Calu3 (cell line): ENCODE data around the gene SLC29A3. TPM values are rescaled to one million over a fixed set of nuclear protein-coding genes. Genes with fewer than 3 reads are reported as not detected.

Experiments used
- BruUV-seq: library from RNA; stranded (reverse); fragments of 400-500 nt; replicated peaks from 2 replicates; lab custom pipeline; 2021; lab: Mats Ljungman, UMichigan
- CTCF ChIA-PET: fragments of 300-600 bp; sonication (Branson Sonifier 250); formaldehyde crosslinking; loops from one replicate; lab custom pipeline; 2022; ENCODE audit warnings: antibody characterized with exemption; lab: Charles Lee
- DNase-seq: peaks from one replicate; pipeline ENCODE4 v3.0.0; 2022
- H3K27ac Mint-ChIP-seq: one replicate; pipeline ENCODE4 v1.8.0; 2022; ENCODE audit warnings: mixed read lengths; ENCODE audit not compliant: unreplicated experiment
- H3K27me3 Mint-ChIP-seq: one replicate; pipeline ENCODE4 v1.8.0; 2022; ENCODE audit warnings: mixed read lengths; ENCODE audit not compliant: unreplicated experiment
- H3K36me3 Mint-ChIP-seq: one replicate; pipeline ENCODE4 v1.8.0; 2022; ENCODE audit warnings: mild to moderate bottlenecking, moderate library complexity, mixed read lengths; ENCODE audit not compliant: insufficient read depth, unreplicated experiment
- H3K4me1 Mint-ChIP-seq: one replicate; pipeline ENCODE4 v1.8.0; 2022; ENCODE audit warnings: mild to moderate bottlenecking, low read depth, mixed read lengths; ENCODE audit not compliant: unreplicated experiment
- H3K4me3 Mint-ChIP-seq: one replicate; pipeline ENCODE4 v1.8.0; 2022; ENCODE audit warnings: mild to moderate bottlenecking, low read depth, moderate library complexity, mixed read lengths; ENCODE audit not compliant: unreplicated experiment
- H3K9me3 Mint-ChIP-seq: one replicate; pipeline ENCODE4 v1.8.0; 2022; ENCODE audit warnings: low read depth, mixed read lengths; ENCODE audit not compliant: unreplicated experiment
- CTCF ChIP-seq: fragments of 200-600 bp; IDR thresholded peaks from one replicate; pipeline ENCODE4 v1.8.0; 2022; ENCODE audit warnings: antibody characterized with exemption; ENCODE audit not compliant: unreplicated experiment
- intact Hi-C: fragments of 100-400 bp; cut with micrococcal nuclease; formaldehyde crosslinking; loops from one replicate; pipeline ENCODE4 v1.10.0; 2022; ENCODE audit not compliant: unreplicated experiment
- total RNA-seq: library from RNA; stranded (reverse); gene quantifications from 2 replicates; pipeline ENCODE4 v1.2.3, GENCODE V29; 2022

SLC29A3 gene
- total RNA-seq, 1 experiment from 2014 or later: 5.9 TPM

GRCh38 chr10:71302874-71303568 lies 16.0 kb upstream of the SLC29A3 start:
- H3K4me3 Mint-ChIP-seq: no peak overlapping the region
- no peaks in the 10 kb centered on the region for H3K9me3 Mint-ChIP-seq
- no TSS peak for BruUV-seq
- no peaks in the 10 kb centered on the region for H3K4me1 Mint-ChIP-seq
- no peak overlapping the region for H3K27ac Mint-ChIP-seq
- DNase-seq: peak; percentile 48
- TF ChIP-seq CTCF: peak; percentile 70
- CTCF ChIA-PET: no interaction called here
- no peaks in the 10 kb centered on the region for H3K36me3 Mint-ChIP-seq
- intact Hi-C loops: no loop called here
- H3K27me3 Mint-ChIP-seq: peaks cover 58% of the 10 kb centered on the region

DNA sequence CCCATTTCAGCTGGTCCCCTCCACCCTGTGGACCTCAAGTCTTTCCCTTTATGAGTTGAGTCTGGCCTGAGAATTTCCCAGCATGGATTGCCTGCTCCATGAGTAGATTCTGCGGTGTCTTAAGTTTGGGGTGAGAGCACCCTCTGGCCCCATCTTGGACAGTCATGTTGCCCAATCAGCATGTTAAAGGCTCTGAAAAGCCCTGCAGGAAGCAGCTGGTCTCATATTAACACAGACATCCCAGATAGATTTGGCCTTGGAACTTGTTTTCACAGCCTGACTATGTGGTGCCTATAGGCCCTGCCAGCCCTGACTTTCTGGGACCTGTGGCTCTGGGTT lies 15.5 kb upstream of the SLC29A3 start:
- BruUV-seq: no TSS peak
- CTCF ChIA-PET: interaction anchor here (0.6 kb wide), 1 partner anchor 504 kb away, joined by 3 read pairs; no protein-coding TSS in a partner anchor
- no peak for TF ChIP-seq CTCF
- H3K4me3 Mint-ChIP-seq: no peak overlapping the region
- H3K9me3 Mint-ChIP-seq: no peaks in the 10 kb centered on the region
- H3K4me1 Mint-ChIP-seq: no peaks in the 10 kb centered on the region
- H3K27ac Mint-ChIP-seq: no peak overlapping the region
- peaks cover 53% of the 10 kb centered on the region for H3K27me3 Mint-ChIP-seq
- no peaks in the 10 kb centered on the region for H3K36me3 Mint-ChIP-seq
- DNase-seq: no peak
- intact Hi-C loops: no loop called here

- Mint-ChIP-seq H3K4me1 (no peaks in the 10 kb centered on the region), H3K36me3 (no peaks in the 10 kb centered on the region)
- CTCF ChIA-PET: interaction anchor here (0.6 kb wide), 1 partner anchor 15 kb away, joined by 3 read pairs; no protein-coding TSS in a partner anchor
Observed at GRCh38 chr10:71304914-71305313, 14.1 kb upstream of the SLC29A3 start.

GRCh38 chr10:71306979-71307378 lies 12.1 kb upstream of the SLC29A3 start:
- no peaks in the 10 kb centered on the region for H3K9me3 Mint-ChIP-seq
- H3K4me1 Mint-ChIP-seq: no peaks in the 10 kb centered on the region
- no peak for TF ChIP-seq CTCF
- CTCF ChIA-PET: interaction anchor here (0.6 to 1.8 kb wide), 3 partner anchors 10 to 263 kb away, joined by 3 to 4 read pairs (median 4); no protein-coding TSS in a partner anchor
- BruUV-seq: no TSS peak
- H3K4me3 Mint-ChIP-seq: no peak overlapping the region
- H3K27me3 Mint-ChIP-seq: peaks cover 47% of the 10 kb centered on the region
- no peak overlapping the region for H3K27ac Mint-ChIP-seq
- intact Hi-C loops: no loop called here
- DNase-seq: no peak
- no peaks in the 10 kb centered on the region for H3K36me3 Mint-ChIP-seq

More at GRCh38 chr10:71304914-71305313, 14.1 kb upstream of the SLC29A3 start:
- Mint-ChIP-seq H3K27me3 (peaks cover 52% of the 10 kb centered on the region), H3K4me3 (no peak overlapping the region), H3K9me3 (no peaks in the 10 kb centered on the region), H3K27ac (no peak overlapping the region)
- no TSS peak for BruUV-seq
- intact Hi-C loops: no loop called here
- DNase-seq: no peak
- TF ChIP-seq CTCF: no peak
